ENCODE data around the gene TMEM207.

The TMEM207 gene

GRCh38 chr3:190387578-190388213 is 62.0 kb downstream of the TMEM207 start, which contains the start of gene CLDN16:
Gene CLDN16, plus strand, starts transcription at chr3:190388163. Its CDS starts 167 bp downstream, at chr3:190388330.
- TF ChIP-seq CTCF (conservative IDR thresholded peaks at IDR 0.05), result no peak
- no peak within 1 kb of the TSS for H3K27ac ChIP-seq

GRCh38 chr3:190385731-190386688 is 63.7 kb downstream of the TMEM207 start:
- H3K27ac ChIP-seq, result no peak overlapping the region

GRCh38 chr3:190384309-190384756 is 65.4 kb downstream of the TMEM207 start:
- peak; percentile 97 for TF ChIP-seq CTCF (conservative IDR thresholded peaks at IDR 0.05)
- no peak overlapping the region for H3K27ac ChIP-seq

More at GRCh38 chr3:190385731-190386688, 63.7 kb downstream of the TMEM207 start:
- no peak for TF ChIP-seq CTCF (conservative IDR thresholded peaks at IDR 0.05)

- H3K27ac ChIP-seq, result no peak overlapping the region
- no peak for TF ChIP-seq CTCF (conservative IDR thresholded peaks at IDR 0.05)
Measured at GRCh38 chr3:190382082-190382481, 67.6 kb downstream of the TMEM207 start.

GRCh38 chr3:190381441-190381840 is 68.3 kb downstream of the TMEM207 start:
- TF ChIP-seq CTCF (conservative IDR thresholded peaks at IDR 0.05), result no peak
- H3K27ac ChIP-seq, result no peak overlapping the region

- no peak for TF ChIP-seq CTCF (conservative IDR thresholded peaks at IDR 0.05)
- no peak overlapping the region for H3K27ac ChIP-seq
Measured at GRCh38 chr3:190380184-190380583, 69.5 kb downstream of the TMEM207 start.

Measured in VCaP (cell line).